AG09319 (cell line): Measurements from ENCODE around the gene GAK.

Source experiments
- DNase-seq: peaks from one replicate; pipeline ENCODE4 v3.0.0-alpha.2; 2010; ENCODE audit warnings: low read depth; ENCODE audit errors: extremely low read depth
- TF ChIP-seq, protein P1 (sequence below): IDR thresholded peaks from 2 replicates; pipeline ENCODE4 v1.5.1; 2011; ENCODE audit warnings: low read depth, mild to moderate bottlenecking, inconsistent platforms, low read length, moderate library complexity

Gene GAK

DNA sequence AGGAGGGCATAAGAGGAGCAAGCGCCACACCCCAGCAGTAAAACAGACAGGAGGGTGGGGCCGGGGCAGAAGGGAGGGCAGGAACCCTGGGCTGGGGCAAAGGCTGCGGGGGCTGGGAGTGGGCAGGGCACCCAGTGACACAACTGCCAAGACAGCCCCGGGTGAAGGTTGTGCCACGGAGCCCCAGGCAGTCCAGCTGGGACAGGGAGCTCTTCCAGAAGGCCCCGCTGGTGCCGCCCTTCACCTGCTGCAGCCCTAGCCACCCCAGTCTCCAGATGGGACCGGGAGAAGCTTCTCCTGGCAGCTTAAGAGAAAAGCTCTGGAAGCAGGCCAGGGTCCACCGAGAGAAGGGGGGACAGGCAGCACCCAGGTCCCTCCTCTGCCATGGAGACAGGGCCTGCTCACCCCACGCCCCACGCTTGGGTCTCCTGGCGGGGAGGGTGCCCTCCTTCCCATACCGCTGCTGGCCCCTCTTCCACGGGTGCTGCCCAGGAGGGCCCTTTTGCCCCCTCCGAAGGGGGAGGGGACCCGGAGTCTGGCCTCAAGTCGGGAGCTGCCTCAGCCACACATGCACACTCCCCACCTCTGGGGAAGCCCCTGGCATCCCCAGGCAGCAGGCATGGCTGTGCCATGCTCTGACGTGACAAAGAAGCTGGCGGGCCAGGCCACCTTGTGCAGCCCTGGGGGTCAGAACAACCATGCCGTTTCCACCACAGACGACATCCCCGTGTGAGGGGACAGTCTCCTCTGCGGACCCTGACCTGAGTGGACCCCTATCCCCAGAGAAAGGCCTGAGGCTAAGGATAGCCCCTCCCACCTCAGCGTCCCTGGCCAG is 39.8 kb upstream of the GAK start:
- DNase-seq: no peak
- TF ChIP-seq, protein P1, sequence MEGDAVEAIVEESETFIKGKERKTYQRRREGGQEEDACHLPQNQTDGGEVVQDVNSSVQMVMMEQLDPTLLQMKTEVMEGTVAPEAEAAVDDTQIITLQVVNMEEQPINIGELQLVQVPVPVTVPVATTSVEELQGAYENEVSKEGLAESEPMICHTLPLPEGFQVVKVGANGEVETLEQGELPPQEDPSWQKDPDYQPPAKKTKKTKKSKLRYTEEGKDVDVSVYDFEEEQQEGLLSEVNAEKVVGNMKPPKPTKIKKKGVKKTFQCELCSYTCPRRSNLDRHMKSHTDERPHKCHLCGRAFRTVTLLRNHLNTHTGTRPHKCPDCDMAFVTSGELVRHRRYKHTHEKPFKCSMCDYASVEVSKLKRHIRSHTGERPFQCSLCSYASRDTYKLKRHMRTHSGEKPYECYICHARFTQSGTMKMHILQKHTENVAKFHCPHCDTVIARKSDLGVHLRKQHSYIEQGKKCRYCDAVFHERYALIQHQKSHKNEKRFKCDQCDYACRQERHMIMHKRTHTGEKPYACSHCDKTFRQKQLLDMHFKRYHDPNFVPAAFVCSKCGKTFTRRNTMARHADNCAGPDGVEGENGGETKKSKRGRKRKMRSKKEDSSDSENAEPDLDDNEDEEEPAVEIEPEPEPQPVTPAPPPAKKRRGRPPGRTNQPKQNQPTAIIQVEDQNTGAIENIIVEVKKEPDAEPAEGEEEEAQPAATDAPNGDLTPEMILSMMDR: no peak

DNA sequence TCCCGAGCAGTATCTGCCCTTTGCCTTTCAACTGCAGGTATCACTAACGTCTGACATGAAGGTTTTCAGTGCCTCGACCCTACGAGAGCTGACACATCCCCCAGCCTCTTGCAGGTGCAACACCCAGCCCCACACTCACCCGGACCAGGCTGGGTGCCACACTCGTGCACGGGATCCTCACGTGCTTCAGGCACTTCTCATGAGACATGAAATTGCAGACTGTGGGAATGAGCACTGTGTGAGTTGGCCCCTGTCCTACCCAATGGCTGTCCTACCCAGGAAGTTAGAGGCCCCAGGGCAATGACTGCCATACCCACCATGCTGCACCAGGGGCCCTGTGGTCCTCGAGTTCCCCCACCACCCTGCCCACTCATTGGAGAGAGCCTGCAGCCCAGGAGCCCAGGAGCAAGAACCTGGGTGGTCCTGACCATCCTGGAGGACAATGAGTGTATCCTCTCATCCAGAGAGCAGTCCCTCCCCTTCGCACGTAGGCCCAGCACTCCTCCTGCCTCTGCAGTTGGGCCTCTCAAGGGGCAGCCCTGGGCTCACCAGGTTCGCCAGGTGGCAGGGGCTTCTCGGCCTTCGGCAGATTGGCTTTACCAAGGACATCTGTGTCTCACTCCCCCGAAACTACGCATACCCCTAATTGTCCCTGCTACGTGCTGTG is 38.9 kb upstream of the GAK start:
- no peak for DNase-seq
- TF ChIP-seq, protein P1: no peak

DNA sequence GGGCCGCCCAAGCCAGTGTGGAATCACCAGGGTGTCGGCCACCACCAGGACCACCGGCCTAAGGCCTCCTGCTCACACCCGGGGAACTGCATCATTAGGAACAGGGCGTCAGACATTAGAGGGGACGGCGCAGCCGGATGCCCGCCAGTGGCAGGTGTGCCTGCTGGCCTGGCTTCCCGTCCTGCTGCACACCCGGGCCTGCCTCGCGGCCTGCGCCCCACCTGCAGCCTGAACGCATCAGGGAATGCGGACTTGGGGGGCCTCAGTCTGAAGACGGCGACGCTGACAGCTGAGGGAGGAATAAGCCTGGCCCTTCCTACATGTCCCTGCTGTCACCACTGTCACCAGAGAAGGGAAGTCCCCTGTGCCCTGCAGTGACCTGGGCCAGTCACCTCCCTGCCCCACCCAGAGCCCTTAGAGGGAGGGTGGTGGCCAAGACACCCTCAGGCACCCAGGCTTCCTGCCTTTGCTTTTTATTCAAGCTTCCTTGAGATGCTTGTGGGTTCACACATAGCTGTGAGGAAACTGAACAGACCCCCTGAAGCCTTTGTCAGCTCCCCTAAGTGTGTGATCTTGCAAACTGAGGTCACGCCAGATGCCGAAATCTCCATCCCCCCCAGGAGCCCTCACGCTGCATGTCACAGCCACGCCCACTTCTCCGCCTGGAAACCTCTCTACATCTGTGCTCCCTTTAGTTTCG is 38.1 kb upstream of the GAK start:
- DNase-seq: no peak
- TF ChIP-seq, protein P1: no peak

DNA sequence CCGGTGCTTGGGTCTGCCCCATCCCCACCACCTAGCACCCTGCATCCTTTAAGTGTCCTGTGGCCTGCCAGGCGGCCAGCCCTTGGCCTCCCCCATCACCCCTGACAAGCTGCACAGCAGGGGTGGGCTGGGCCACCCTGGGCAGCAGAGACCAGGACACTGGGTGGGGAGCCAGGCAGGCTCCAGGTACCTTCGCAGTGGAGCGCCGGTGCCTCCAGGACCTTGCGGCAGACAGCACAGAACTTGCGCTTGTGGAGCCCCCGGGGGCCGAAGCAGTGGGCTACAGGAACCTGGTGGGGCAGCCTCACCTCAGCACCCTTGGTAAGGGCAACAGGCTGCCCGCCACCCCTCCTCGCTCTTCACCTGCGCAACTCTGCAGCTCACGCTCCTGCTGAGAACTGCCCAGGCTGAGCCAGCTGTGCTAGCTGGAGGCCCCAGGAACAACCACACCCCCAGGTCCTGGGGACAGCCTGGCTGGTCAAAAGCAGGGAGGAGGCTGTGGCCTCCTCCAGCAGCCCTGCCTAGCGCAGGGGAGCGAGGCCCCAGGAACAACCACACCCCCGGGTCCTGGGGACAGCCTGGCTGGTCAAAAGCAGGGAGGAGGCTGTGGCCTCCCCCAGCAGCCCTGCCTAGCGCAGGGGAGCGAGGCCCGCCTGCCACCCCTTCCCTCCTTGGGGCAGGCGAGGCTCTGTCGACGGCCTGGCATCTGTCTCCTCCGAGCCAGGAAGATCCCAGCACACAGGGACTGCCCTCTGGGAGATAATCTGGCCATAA is 36.7 kb upstream of the GAK start:
- TF ChIP-seq, protein P1: no peak
- no peak for DNase-seq

DNA sequence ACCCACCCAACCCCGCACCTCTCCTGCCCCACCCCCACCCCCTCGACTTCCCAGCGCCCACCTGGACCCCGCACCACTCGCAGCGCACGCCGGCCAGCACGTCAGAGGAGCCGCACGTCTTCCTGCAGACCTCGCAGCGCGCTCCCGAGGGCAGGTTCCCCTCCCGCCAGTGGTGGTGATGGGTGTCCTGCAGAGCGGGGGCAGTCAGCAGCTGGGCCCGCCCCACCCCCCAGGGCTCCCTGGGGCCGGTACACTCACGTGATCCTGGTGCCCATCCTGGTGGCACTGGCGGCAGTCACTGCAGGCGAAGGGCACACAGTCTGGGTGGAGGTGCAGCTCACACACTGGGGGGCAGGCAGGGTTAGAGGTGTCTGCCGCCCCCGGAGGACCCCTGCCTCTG is 36.1 kb upstream of the GAK start:
- DNase-seq: no peak
- TF ChIP-seq, protein P1: no peak

DNA sequence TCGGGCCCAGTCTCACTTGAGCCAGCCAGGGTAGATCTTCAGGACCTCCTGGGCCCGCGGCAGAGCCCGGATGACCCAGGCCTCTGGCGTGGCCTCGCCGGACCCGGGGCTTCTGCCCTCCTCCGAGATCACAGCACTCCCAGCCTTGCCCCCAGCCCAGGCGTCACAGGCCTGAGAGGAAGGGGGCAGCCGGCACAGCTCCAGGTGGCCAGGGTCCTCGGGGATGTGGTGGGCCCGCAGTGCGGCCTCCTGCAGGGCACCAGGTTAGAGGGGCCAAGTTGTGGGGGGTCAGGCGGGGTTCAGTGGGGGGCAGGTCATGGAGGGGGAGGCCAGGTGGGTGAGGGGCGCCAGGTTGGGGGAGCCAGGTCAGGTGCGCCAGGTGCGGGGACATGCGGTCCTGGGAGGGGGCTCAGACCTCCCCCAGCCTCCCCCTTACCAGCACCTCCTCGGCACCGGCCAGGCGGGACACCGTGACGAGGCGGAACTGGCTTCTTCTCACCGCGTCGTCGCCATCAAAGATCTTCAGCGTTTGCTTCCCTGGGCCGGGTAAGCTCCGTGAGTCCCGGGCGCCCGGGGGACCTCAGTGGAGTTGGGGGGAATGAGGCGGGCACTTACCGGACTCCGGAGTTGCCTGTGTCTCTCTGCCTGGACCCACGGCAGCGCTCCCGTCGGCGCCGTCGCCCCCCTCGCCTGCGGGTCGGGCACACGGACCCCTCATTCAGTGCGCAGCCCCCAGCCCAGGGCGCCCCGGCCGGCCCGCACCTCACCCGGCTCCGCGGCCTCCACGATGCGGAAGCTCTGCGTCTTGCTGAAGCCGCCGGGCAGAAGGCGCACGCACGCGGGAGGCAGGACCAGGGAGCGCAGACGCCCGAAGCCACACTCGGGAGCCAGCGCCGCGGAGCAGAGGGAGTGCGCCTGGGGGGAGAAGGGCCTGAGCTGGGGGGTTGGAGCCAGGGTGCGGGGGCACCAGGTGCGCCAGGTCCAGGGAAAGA is 35.3 kb upstream of the GAK start:
- TF ChIP-seq, protein P1: no peak
- no peak for DNase-seq
